HAP-1 (cell line): ENCODE measurements around the gene SIRT3.
"Not testable (repeated sequence)": the region's sequence is repeated elsewhere in the genome, so short reads cannot be mapped to it uniquely, and the experiment has no call there.

Experiments
- DNase-seq, 2 experiments: peaks; one replicate each; pipeline ENCODE4 v3.0.0-alpha.2; 2016 to 2020; ENCODE audit warnings: low spot score in 2 of 2
- H3K27me3 ChIP-seq: fragments of 250-450 bp; sonication (Bioruptor Pico); 2 replicates; pipeline ENCODE4 v1.5.1; 2020; ENCODE audit warnings: low read depth, mild to moderate bottlenecking, moderate library complexity
- H3K36me3 ChIP-seq: fragments of 250-450 bp; sonication (Bioruptor Pico); replicated peaks from 2 replicates; pipeline ENCODE4 v1.5.1; 2020; ENCODE audit warnings: mild to moderate bottlenecking
- H3K4me1 ChIP-seq: fragments of 250-450 bp; sonication (Bioruptor Pico); 2 replicates; pipeline ENCODE4 v1.5.1; 2020; ENCODE audit warnings: mild to moderate bottlenecking
- H3K4me3 ChIP-seq: fragments of 250-450 bp; sonication (Bioruptor Pico); 2 replicates; pipeline ENCODE4 v1.5.1; 2020; ENCODE audit warnings: mild to moderate bottlenecking, moderate library complexity
- H3K9me3 ChIP-seq: fragments of 250-450 bp; sonication (Bioruptor Pico); 2 replicates; pipeline ENCODE4 v1.5.1; 2020; ENCODE audit warnings: mild to moderate bottlenecking, moderate library complexity
- in situ Hi-C: fragments of 300-500 bp; cut with MboI; formaldehyde crosslinking; loops from 3 replicates; pipeline ENCODE4 v1.14.3; 2020; ENCODE audit warnings: low sequenced_read_pairs, inconsistent platforms, mixed read lengths

SIRT3 gene

GRCh38 chr11:204587-205109, 31.5 kb downstream of the SIRT3 start:
- no peak overlapping the region for H3K4me3 ChIP-seq
- peak in 1 of 2 experiments; percentile 4 for DNase-seq
- in situ Hi-C loops, result no loop called here
- H3K4me1 ChIP-seq, result peaks cover 2% of the 10 kb centered on the region
- H3K27me3 ChIP-seq, result no peaks in the 10 kb centered on the region
- no peaks in the 10 kb centered on the region for H3K9me3 ChIP-seq
- peaks cover 17% of the 10 kb centered on the region for H3K36me3 ChIP-seq

GRCh38 chr11:203945-204586, 32.1 kb downstream of the SIRT3 start:
- H3K4me3 ChIP-seq, result no peak overlapping the region
- peaks cover 15% of the 10 kb centered on the region for H3K36me3 ChIP-seq
- no peaks in the 10 kb centered on the region for H3K27me3 ChIP-seq
- in situ Hi-C loops, result no loop called here
- H3K4me1 ChIP-seq, result no peaks in the 10 kb centered on the region; the same call in 1 of the 2 replicates
- DNase-seq, result peak in 1 of 2 experiments; percentile 4
- H3K9me3 ChIP-seq, result no peaks in the 10 kb centered on the region

- in situ Hi-C loops, result no loop called here
- no peaks in the 10 kb centered on the region for H3K27me3 ChIP-seq
- no peaks in the 10 kb centered on the region for H3K9me3 ChIP-seq
- peak in 1 of 2 experiments; percentile 5 for DNase-seq
- H3K4me1 ChIP-seq, result no peaks in the 10 kb centered on the region; the same call in 1 of the 2 replicates
- no peak overlapping the region for H3K4me3 ChIP-seq
- H3K36me3 ChIP-seq, result peaks cover 15% of the 10 kb centered on the region
These were observed 32.8 kb downstream of the SIRT3 start for GRCh38 chr11:203056-203944.

GRCh38 chr11:202490-202889, 33.7 kb downstream of the SIRT3 start:
- Histone ChIP-seq H3K27me3 (no peaks in the 10 kb centered on the region), H3K4me3 (no peak overlapping the region), H3K36me3 (peaks cover 15% of the 10 kb centered on the region), H3K4me1 (no peaks in the 10 kb centered on the region; the same call in 1 of the 2 replicates), H3K9me3 (no peaks in the 10 kb centered on the region)
- DNase-seq, result no peak
- in situ Hi-C loops, result no loop called here

GRCh38 chr11:201966-202365, 34.2 kb downstream of the SIRT3 start:
- in situ Hi-C loops, result no loop called here
- no peaks in the 10 kb centered on the region for H3K27me3 ChIP-seq
- no peaks in the 10 kb centered on the region; the same call in 1 of the 2 replicates for H3K4me1 ChIP-seq
- no peak overlapping the region for H3K4me3 ChIP-seq
- H3K36me3 ChIP-seq, result peaks cover 15% of the 10 kb centered on the region
- no peaks in the 10 kb centered on the region for H3K9me3 ChIP-seq
- peak in 1 of 2 experiments; percentile 2 for DNase-seq

GRCh38 chr11:200224-201003, 35.7 kb downstream of the SIRT3 start:
- in situ Hi-C loops, result no loop called here
- no peaks in the 10 kb centered on the region for H3K9me3 ChIP-seq
- H3K27me3 ChIP-seq, result no peaks in the 10 kb centered on the region
- H3K36me3 ChIP-seq, result peaks cover 9% of the 10 kb centered on the region
- H3K4me3 ChIP-seq, result no peak overlapping the region
- peak in 1 of 2 experiments; percentile 6 for DNase-seq
- no peaks in the 10 kb centered on the region for H3K4me1 ChIP-seq

- DNase-seq, result peak in 1 of 2 experiments; percentile 8
- Histone ChIP-seq H3K27me3 (no peaks in the 10 kb centered on the region), H3K4me1 (no peaks in the 10 kb centered on the region), H3K4me3 (no peak overlapping the region), H3K36me3 (peaks cover 5% of the 10 kb centered on the region; the same call in 1 of the 2 replicates), H3K9me3 (no peaks in the 10 kb centered on the region)
- in situ Hi-C loops, result no loop called here
These were observed 36.4 kb downstream of the SIRT3 start for GRCh38 chr11:199782-200181.

- DNase-seq, result peak in 1 of 2 experiments; percentile 9
- in situ Hi-C loops, result no loop called here
- Histone ChIP-seq H3K4me1 (no peaks in the 10 kb centered on the region), H3K36me3 (no peaks in the 10 kb centered on the region; the same call in 1 of the 2 replicates), H3K27me3 (no peaks in the 10 kb centered on the region), H3K9me3 (no peaks in the 10 kb centered on the region), H3K4me3 (no peak overlapping the region)
These were observed 37.0 kb downstream of the SIRT3 start for GRCh38 chr11:199004-199581.

GRCh38 chr11:198236-198806, 37.8 kb downstream of the SIRT3 start:
- no peaks in the 10 kb centered on the region for H3K27me3 ChIP-seq
- no peaks in the 10 kb centered on the region; the same call in 1 of the 2 replicates for H3K36me3 ChIP-seq
- in situ Hi-C loops, result no loop called here
- peak in 1 of 2 experiments; percentile 5 for DNase-seq
- H3K9me3 ChIP-seq, result no peaks in the 10 kb centered on the region
- H3K4me1 ChIP-seq, result no peaks in the 10 kb centered on the region
- H3K4me3 ChIP-seq, result no peak overlapping the region

- no peaks in the 10 kb centered on the region for H3K9me3 ChIP-seq
- H3K4me3 ChIP-seq, result no peak overlapping the region
- no peaks in the 10 kb centered on the region; the same call in 1 of the 2 replicates for H3K36me3 ChIP-seq
- no peaks in the 10 kb centered on the region for H3K27me3 ChIP-seq
- peak in 1 of 2 experiments; percentile 7 for DNase-seq
- H3K4me1 ChIP-seq, result no peaks in the 10 kb centered on the region
- in situ Hi-C loops, result no loop called here
These were observed 38.4 kb downstream of the SIRT3 start for GRCh38 chr11:197741-198235.

GRCh38 chr11:196786-197731, 39.1 kb downstream of the SIRT3 start:
- H3K9me3 ChIP-seq, result no peaks in the 10 kb centered on the region
- no peak for DNase-seq
- H3K4me3 ChIP-seq, result no peak overlapping the region
- H3K4me1 ChIP-seq, result no peaks in the 10 kb centered on the region
- in situ Hi-C loops, result no loop called here
- H3K27me3 ChIP-seq, result no peaks in the 10 kb centered on the region
- no peaks in the 10 kb centered on the region; the same call in 1 of the 2 replicates for H3K36me3 ChIP-seq

GRCh38 chr11:193481-193880, 42.7 kb downstream of the SIRT3 start:
- H3K4me1 ChIP-seq, H3K4me3 ChIP-seq, H3K36me3 ChIP-seq, in situ Hi-C loops, H3K9me3 ChIP-seq, H3K27me3 ChIP-seq, DNase-seq: not testable (repeated sequence)
